AG08395 (cell line): Measurements from ENCODE around the gene DAB1.

ENCODE experiments used
- DNase-seq: peaks from one replicate; pipeline ENCODE4 v3.0.0; 2012; ENCODE audit warnings: mixed read lengths, low spot score

DAB1 gene

DNA sequence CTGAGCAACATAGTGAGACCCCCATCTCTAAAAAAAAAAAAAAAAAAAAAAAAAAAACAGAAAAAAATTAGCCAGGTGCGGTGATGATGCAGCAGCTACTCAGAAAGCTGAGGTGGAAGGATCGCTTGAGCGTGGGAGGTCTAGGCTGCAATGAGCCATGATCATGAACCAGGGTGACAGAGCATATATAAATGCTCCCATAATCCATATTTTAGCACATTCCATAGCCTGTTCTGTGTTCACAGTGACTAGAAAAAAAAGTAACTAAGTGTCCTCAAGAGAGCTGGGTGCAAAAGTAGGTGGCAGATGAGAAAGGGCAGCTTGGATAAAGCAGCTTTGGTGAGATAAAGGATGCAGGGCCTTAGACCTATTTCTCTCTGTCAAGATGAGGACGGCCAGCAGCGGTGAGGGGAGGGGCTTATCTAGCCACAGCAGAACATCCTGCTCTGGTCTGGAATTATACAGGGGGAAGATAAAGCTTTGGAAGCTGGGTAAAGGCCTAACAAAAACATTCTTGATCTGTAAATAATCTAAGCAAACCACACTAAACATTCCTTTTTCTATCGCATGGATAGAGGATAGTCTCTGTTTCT, 205.3 kb downstream of the DAB1 start:
- no peak for DNase-seq

DNA sequence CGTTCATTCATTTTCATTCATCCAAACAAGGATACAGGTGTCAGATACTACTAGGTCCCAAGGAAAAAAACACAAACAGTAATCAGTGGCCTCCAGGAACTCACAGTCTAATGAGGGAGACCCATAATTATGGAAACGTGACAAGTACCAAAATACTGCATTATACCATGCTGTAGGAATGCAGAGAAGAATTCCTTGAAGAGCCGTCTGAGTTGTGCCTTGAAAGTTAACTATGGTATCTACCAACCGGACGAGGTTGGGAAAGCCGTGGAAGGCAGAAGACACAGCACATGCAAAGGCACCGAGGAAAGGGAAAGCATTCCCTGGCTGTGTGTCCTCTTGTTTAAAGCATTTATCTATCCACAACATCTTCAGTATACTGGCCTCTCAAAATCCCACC, 206.0 kb downstream of the DAB1 start:
- no peak for DNase-seq

DNA sequence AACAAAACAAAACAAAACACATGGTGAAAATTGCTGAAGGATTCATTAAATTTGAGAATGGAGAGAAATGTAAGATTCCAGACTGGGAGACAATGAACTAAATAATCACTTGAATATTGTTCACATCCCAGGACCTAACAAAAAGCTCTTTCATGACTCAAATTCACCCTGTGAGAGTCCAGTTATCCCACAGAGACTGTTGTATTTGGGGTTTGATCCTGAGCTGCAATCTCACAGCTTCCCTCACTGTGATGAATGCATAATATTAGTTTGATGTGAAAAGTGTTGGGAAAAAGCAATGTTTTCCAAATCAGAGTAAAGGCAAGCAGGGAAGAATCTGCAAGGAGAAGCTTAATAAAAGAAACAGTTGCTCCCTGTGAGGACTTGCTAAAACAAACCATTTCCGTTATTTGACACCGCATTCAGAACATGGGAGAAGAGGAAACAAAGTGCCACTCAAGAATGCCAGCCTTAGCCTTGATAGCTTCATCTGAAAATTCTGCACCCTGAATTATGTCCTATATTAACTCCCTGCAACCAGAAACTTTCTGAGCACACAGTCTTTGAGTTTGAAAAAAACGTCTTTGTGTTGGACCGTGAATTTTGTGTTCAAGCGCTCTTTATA, 208.8 kb downstream of the DAB1 start:
- DNase-seq, result no peak

DNA sequence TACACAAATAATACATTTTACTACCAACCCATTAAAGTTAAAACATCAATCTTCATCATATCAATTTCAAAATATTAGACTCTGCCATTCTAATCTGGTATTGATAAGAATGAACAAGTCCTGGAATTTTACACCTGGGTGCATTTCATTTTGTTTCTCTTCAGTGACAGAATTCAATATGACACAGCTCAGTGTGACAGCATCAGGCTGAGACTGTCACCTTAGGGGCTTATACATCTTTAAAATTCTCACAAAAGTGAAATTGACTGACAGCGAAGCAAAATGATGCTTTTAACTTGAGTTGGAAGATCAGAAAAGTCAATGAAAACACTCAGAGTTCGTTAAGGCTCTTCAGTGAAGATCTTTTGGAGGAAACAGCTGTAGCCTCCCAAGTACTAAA, 213.0 kb downstream of the DAB1 start:
- DNase-seq, result no peak

GRCh38 chr1:57209495-57209894, 214.4 kb downstream of the DAB1 start:
- DNase-seq, result no peak

DNA sequence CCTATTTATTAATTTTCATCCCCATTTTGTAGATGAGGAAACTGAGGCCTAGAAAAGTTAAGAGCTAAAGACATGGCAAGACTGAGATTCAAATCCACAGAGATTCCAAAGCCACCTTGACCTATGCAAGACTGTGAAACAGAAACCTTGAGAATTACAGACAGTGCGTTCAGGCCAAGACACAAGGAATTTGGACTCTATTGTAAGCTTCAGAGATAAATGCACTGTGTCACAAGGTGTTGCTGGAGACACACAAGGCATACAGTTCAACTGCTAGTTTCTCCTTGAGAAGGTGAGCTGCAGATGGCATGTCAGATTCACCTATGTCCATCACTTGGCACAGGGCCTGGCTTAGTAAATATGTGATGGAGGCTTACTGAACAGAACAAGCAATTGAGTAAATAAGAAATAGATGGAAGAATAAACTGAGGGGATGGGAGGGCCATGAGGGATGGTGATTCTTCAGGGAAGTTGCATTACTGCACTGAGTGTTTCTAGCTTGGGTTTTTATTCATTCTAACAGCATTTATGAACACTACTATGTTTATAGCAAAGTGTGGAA, 215.0 kb downstream of the DAB1 start:
- no peak for DNase-seq

DNA sequence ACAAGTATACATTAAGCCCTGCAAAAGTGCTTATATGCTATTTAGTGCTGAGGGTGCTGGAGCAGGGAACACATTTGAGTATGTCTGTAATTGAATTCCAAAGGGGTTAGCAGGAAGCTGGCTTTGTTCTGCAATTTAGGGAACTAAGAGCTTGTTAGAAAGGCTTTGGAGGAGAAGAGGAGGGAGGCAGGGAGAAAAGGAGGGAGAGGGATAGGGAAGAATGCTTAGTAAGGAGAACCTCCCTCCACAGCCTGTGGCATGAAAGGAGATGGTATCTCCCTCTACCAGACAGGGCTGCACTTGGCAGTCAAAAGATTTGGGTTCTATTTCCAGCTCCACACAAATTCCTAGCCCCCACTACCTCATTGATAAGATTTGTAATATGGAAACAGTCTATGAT, 217.8 kb downstream of the DAB1 start:
- DNase-seq, result no peak

GRCh38 chr1:57204942-57205787, 218.7 kb downstream of the DAB1 start:
- no peak for DNase-seq

DNA sequence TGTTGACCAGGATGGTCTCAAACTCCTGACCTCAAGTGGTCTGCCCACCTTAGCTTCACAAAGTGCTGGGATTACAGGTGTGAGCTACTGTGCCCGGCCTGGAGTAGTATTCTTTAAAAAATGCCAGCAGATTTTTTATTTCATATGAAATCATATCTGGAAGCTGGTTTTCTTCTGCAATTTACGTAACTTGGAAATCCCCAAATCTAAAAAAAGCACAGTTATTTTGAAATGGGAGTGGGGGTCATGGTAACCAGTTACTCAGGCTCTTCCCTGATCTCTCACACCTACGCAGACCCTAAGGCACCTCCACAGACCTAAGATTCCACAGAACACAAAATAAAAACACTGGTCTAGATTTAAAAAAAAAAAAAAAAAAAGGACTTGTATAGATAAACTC, 219.8 kb downstream of the DAB1 start:
- DNase-seq, result no peak

DNA sequence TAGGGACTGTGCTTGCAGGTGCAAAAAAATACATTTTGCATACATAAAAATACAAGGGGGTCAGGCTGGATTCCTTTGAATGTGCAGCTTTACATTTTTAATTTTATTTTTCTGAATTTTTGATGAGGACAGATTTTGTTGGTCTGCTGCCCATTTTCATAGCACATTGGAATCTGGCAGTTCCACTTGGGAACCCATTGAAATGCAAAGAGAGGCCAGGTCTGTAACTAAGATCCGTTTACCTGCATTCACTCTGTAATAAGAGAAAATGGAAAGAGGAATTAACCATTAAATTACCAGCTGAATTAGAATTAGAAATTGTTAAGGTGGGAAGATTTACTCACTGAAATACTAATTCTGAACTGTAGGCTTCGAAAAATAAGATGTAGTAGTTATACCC, 221.6 kb downstream of the DAB1 start:
- no peak for DNase-seq

GRCh38 chr1:57198912-57199311, 224.9 kb downstream of the DAB1 start:
- no peak for DNase-seq

GRCh38 chr1:57195436-57195941, 228.4 kb downstream of the DAB1 start:
- no peak for DNase-seq

- DNase-seq, result no peak
Measured at GRCh38 chr1:57192222-57192621, 231.6 kb downstream of the DAB1 start.

DNA sequence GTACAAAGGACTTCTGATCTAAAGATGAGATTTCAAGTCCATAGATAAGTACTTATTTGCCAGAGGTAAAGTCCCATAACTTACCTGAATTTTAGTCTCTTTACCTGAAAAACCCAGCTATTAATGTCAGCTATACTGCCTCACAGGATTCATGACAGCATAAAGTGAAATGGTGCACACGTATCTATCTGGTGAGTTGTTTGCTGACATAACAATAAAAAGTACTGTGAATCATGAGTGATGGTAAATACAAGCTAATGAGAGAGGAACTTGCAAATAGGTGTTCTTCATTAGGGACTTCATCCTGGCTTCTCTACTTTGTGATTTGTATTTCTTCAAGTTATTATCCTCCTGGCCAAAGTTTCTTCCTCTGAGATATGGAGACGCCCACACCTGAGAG, 233.0 kb downstream of the DAB1 start:
- DNase-seq, result no peak

- DNase-seq, result peak; percentile 27
Measured at GRCh38 chr1:57188168-57188567, 235.7 kb downstream of the DAB1 start.

- DNase-seq, result no peak
Measured at GRCh38 chr1:57186455-57186854, 237.4 kb downstream of the DAB1 start.

DNA sequence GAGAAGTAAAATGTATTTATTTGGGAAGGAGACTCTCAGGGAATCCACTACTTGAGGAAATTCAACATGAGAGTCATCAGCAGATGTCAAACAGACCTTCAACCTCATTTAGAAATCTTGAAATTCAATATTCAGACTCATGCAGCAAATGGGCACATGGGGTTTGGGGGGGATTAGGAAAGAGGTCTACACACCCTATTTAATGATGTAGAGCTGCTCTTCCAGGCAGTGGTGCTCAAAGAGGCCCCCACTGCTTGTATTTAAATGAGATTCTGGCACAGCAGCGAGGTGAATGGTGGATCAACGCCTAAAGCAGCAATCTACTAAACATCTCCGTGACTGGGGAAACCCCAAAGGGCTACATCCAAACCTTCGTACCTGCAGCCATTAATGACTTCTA, 244.9 kb downstream of the DAB1 start:
- DNase-seq, result no peak

- no peak for DNase-seq
Measured at GRCh38 chr1:57175506-57175905, 248.4 kb downstream of the DAB1 start.

DNA sequence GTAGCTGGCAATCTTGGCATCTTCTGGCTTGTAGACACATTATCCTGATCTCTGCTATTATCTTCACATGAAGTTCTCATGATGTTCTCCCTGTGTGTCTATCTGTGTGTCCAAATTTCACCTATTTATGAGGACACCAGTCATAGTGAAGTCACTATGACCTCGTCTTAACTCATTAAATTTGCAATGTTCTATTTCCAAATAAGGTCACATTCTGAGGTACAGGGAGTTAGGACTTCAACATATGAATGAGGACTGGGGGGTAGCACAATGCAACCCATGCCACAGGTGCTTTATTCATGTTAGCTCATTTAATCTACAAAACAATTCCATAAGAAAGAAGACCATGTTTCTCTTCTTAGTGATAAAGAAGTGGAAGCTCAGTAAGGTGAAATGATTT, 251.8 kb downstream of the DAB1 start:
- DNase-seq, result no peak

- DNase-seq, result no peak
Measured at GRCh38 chr1:57167997-57168396, 255.9 kb downstream of the DAB1 start.

GRCh38 chr1:57165546-57165945, 258.3 kb downstream of the DAB1 start:
- peak; percentile 71 for DNase-seq

DNA sequence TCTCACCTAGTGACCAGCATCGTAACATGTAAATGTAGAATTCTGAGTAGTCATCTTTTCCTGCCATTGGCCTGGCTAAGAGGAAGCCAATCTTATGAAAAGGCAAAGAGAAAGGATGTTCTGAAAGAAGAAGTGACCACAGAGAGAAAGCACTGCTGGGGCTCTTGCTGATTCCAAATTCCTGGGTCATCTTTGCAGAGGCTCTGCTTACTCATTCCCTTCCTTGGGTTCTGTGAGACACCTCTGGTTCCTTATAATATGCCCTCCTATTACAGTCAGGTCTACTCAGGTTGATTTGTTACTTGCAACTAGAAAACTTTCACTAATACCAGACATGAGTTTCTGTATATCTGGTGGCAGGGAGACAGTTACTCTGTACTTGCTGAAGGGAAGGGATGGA, 259.3 kb downstream of the DAB1 start:
- DNase-seq, result peak; percentile 22

GRCh38 chr1:57163789-57164188, 260.1 kb downstream of the DAB1 start:
- no peak for DNase-seq
